ENCODE measurements around the gene FAM25G.
"Not testable (repeated sequence)": the region's sequence is repeated elsewhere in the genome, so short reads cannot be mapped to it uniquely, and the experiment has no call there.

Gene FAM25G

DNA sequence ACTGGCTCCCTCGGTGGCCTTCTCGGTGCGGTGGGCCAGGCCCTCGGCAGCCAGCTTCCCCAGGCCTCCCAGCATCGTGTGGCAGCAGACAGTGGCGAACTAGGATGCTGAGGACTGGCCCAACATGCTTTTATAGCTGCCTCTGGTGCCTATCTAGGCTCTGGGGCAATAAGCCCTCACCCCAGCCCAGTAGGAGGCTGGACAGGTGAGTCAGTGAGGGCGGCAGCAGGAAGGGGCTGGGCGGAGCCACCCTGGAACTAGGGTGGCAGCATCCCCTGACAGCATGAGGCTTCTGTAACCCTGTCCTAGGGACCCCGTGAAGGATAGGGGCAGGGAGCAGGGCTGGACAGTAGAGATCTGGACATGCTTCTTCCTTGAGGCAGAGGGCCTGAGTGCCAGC is at the start of gene FAM25G:
Gene FAM25G (minus strand): TSS at position 101 of the 400 bp plus-strand sequence. CDS start 26 bp downstream, at position 75.
- DNase-seq = not testable (repeated sequence)

DNA sequence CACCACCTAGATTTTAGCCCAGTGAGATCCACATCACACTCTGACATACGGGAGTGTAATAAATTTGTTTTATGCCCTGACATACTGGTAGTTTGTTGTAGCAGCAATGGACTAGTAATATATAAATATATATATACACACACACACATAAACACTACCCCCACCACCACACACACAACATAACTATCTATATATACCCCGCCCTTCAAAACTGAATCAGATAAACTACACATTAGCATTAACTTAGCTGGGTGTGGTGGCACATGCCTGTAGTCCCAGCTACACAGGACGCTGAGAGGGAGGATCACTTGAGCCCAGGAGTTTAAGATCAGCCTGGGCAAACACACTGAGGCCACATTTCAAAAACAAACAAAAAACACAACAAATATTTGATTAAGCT is 44.9 kb upstream of the FAM25G start:
- not testable (repeated sequence) for DNase-seq

DNA sequence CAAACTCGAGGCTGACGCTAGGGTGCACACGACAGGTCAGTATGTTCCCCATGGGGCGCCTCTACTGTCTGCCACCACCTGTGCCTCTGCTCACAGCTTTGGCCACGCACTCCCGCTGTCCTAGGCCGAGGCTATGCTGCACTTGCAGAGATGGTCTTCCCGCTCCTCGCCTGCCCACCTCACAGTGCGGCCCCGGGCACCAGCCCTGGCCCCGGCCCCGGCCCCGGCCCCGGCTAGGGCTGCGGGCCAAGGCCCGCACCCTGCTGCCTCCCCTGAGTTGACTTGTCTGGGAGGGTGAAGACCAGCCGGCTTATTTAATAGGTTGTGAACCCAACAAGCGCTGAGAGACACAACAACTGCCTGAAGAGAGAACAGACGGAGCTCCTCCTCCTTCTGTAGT is 32.0 kb upstream of the FAM25G start, which contains the start of gene AGAP9:
Gene AGAP9 (minus strand): TSS at position 164 of the 400 bp plus-strand sequence. CDS start 112 bp downstream, at position 52.
- not testable (repeated sequence) for DNase-seq

DNA sequence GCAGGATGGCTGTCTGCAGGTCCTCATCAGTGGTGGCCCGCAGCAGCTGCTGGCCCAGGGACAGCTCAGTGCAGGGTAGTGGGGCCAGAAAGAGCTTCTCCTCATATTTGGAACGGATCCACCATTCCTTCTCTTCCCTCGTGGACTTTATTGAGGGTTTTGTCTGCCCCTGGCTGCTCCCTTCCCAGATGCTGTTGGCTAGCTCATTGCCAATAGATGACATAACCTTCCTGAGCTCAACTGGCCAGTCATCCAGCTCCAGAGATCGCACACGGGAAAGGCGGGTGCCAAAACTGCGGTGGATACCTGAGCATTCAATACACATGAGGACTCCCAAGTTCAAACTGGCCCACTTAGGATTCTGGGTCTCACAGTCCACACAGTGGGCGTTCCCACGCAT is 10.8 kb upstream of the FAM25G start:
- DNase-seq = peak; percentile 8

DNA sequence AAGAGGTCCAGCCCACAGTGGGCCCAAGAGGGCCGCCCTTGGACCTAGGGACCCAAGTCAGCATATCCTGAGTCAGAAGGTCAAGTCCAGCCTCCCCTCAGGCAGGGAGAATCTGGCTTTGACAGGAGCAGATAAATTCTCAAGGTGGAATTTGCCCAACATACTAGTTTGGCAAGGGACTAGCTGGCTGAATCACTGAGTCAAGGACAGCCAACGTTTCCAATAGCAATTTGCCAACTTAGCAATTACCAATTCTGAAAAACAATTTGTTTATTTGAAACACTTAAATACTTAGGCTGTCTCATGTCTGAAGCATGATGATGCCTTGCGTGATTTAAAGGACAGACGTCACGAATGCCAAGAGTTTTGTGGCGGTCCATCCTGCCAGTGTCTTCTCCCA is 2.7 kb upstream of the FAM25G start:
- not testable (repeated sequence) for DNase-seq

DNA sequence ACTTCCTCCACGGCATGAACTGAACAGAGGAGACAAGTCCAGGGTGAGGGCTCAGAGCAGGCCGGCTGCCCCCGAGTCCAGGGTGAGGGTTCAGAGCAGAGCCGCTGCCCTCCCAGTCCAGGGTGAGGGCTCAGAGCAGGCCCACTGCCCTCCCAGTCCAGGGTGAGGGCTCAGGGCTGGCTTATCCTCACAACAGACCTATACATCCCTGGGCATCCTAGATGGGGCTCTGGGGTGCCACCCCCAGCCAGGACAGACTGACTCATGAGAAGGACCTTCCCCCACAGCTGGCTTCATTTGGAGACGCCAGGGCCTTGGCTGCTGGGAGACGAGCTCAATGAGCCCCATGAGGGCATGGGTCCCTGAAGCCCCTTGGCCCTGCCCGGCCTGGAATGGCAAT is 1.9 kb downstream of the FAM25G start:
- not testable (repeated sequence) for DNase-seq

DNA sequence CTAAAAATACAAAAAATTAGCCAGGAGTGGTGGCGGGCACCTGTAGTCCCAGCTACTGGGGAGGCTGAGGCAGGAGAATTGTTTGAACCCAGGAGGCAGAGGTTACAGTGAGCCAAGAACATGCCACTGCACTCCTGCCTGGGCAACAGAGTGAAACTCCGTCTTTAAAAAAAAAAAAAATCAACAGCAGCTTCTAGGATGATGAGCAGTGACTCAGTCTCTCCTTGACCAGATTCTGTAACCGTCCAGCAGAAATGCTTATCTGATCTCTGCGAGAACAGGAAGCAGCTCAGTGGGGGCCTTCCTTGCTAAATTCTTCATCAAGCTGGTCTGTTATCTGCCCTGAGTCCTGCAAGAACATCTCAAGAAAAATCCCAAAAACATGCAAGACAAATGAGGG is 5.6 kb downstream of the FAM25G start:
- peak; percentile 64 for DNase-seq

DNA sequence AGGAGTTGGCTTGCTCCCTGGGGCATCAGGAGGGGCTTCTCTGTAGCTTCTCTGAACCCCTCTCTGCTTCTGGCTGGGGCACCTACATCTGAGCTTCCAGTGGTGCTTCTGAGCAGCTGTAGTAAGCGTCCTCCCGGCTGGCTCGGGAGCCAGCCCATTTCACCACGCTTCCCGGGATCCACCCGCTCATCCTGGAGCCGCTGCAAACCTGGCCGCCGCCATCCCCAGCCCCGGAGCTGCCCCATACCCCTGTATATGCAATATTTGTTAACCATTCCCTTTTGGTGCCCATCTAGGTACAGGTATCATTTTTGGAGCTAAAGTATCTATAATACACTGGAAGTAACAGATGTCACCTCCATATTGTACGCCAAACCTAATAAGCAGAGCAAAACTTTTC is 6.7 kb downstream of the FAM25G start:
- DNase-seq = not testable (repeated sequence)

DNA sequence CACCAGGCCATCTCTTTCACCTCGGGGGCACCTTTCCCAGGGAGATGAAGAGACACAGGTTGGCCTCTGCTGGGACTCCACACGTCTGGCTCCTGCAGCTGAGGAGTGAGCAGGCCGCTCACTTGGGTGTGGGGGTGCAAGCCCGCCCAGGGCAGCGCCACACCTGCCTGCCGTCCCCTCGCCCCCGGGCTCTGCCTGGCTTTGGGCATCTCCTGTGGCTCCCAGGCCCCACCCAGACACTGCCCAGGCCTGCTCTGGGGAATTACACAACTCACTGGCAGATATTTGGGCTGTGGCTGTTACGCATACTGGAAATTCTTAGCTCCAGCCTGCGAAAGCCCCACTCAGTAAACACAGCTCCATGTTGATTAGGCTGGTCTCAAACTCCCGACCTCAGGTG is 7.6 kb downstream of the FAM25G start, which contains the start of gene ANXA8:
Gene ANXA8 (minus strand): TSS at position 193 of the 400 bp plus-strand sequence. CDS start 182 bp downstream, at position 11.
- DNase-seq = not testable (repeated sequence)

DNA sequence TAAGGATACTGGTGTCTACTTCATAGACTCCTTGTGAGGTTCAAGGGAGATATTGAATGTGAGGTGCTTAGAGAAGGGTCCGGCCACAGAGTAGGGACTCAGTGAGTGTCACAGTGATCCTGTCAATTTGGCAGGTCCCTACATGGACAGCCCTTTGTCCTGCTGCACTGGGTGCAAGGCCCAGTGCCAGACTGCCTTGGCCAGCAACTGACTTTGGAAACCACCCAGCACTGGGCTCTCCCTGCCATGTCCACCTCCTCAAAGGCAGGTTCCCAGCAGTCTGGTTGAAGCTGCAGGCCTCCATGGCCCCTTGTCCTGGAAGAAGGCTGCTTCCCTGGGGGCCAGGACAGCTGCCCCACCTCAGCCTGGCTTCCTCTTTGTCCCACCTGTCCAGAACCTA is 9.1 kb downstream of the FAM25G start:
- not testable (repeated sequence) for DNase-seq

DNA sequence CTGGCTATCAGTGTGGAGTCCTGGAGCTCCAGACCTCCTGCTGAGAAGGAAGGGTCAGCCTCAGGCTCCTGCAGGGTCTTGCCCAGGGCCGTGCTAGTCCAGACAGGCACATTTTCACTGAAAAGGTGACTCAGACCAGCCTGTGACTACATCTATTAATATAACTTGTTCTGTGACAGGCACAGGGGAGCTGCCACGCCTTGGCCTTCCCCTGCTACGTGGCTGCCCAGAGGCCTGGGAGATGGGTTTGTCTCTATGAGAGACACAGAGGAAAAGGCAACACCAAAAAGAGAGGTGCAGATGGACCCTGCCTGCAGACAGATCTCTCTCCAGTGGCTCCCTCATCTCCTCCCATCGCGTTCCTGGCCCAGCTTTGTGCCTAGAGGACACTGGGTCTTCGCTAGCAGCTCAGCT is 9.7 kb downstream of the FAM25G start:
- DNase-seq = not testable (repeated sequence)

DNA sequence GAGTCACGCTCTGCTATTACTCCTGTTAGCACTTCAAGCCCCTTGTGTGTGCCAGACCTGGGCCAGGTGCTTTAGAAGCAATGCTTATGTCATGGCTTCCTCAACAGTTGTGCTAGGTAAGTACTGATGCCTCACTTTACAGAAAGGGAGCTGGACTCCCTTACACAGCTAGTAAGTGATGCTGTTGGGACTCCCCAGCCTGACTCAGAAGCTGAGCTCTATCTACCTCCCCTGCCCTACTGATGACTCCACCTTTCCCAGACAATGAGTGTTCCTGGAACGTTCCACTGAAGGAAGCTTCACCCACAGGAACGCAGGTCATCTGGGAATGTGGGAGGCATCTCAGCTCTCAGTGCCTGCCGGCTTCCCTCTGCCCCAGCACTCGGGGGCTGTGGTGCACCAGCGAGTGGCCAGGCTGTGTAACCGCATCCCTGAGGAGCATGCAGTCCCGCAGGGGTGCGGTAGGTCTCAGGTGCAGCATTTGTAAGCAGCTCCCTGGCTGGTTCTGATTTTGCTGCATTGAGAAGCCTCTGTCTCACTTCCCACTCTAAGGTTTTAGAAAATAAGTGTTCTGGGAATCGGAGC is 10.2 kb downstream of the FAM25G start:
- peak; percentile 73 for DNase-seq

DNA sequence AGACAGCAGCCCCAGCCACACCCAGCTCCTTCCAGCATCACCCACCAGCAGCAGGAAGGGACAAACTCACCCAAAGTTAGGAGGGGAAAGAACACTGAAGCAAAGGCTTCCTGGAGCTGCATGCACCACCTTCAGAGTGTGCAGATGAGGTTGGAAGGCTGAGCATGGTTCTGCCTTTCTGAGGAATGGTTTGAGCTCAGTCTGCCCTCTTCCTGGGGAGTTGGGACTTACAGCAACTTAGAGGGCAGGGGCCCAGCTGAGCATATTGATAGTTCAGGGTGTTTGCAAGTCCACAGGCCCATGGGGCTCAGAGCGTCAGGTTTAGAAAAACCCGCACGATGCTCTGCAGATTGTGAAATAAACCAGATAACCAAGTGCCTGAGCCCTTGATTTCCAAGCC is 11.4 kb downstream of the FAM25G start:
- DNase-seq = not testable (repeated sequence)

DNA sequence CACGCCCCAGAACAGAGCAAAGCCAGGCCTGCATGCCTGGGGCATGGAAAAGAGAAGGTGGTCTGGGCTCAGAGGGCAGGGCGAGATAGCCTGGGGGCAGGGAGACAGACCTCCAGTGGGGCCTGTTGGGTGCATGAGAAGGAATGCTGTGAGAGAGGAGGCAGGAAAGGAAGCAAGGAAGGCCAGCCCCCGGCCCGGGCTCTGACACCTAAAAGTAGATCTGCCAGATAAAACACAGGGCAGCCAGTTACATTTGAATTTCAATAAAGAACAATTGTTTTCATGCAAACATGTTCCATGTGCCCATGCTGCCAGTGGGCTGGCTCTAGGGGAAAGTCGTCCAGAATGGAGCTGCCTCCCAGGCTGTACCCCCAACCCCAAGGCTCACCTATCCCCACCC is 13.4 kb downstream of the FAM25G start:
- not testable (repeated sequence) for DNase-seq

DNA sequence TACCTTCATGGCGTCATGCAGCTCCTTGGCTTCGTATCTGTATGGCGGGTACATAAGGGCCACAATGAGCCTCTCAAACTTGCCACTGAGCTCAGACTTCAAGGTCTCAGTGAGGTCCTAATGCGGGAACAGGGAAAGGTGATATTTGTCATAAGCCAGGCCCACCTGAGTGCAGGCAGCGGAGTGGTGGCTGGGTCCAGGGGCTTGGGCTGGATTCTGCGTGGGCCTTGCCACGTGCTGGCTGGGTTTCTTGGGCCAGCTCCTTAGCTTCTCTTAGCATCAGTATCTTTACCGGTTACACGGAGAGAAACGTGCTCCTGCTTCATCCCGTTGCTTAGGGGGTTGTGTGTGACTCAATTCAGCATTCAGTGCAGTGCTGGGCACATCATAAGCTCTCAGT is 14.4 kb downstream of the FAM25G start:
- not testable (repeated sequence) for DNase-seq

DNA sequence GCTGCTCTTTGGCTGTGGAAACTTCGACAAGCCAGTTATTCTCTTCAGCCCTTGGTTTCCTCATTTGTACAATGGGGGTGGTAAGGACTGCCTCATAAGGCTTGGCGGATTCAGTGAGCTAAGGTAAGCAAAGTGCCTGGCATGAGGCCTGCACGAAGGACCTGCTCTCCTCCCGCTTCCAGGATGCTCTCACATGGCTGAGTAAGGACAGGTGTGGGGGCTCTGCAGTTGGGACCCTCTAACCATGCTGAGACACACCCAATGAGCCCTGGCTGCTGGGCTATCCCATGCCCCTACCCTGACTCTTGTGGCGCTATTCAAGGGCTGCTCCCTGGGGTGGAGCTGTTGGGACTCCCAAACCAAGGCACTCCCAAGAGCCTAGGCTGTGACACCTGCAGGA is 16.4 kb downstream of the FAM25G start:
- DNase-seq = not testable (repeated sequence)

DNA sequence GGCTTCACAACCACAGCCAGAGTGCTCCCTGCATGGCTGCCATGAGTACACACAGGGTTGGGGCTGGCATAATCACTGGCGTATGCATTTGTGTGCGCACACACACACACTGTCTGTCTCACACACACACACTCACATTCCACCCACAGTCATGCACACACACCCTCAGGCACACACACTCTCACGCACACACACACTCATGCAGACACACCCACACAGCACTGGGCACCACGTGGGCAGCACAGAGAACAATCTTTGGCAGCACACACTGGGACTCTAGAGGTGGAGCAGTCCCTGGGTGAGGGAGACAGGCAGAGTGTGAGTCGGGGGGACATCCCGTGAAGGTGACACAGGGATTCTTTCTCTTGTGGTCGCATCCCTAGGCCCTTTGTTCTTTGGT is 18.0 kb downstream of the FAM25G start:
- not testable (repeated sequence) for DNase-seq

DNA sequence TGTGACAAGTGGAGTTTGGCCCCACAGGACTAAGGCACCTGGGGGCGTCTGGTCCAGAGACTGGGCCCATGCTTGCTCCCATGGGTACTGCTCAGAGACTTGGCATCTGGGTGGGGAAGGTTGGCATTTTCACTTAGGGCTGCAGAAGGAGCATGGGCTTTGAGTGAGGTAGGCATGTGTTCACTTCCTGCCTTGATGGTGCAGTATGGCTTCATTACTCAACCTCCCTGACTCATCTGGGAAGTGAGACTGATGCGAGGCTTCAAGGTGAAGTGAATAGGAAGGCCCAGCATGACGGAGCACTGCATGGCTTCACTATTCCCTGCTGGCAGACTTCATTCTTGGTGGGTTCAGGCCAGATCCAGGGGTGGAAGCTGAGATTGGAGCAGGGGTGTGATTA is 18.9 kb downstream of the FAM25G start:
- DNase-seq = not testable (repeated sequence)

DNA sequence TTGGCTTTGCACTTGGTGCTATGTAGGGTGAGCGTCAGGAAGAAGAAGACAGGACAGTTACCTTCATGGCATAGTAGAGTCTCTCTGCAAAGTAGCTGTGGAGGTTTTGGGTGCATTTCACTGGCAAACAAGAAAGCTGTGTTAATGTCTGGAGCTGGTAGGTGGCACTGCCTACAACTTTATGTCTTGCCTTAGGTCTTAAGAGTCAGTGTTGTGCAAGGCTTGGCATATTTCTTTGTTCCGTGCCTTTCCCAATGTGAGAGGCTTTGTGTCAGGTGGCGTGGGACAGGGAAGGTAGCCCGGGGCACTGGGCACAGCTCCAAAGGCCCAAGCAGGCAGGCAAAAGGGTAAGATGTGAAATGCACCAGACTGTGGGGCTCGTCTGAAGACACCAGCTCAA is 19.4 kb downstream of the FAM25G start:
- DNase-seq = not testable (repeated sequence)

DNA sequence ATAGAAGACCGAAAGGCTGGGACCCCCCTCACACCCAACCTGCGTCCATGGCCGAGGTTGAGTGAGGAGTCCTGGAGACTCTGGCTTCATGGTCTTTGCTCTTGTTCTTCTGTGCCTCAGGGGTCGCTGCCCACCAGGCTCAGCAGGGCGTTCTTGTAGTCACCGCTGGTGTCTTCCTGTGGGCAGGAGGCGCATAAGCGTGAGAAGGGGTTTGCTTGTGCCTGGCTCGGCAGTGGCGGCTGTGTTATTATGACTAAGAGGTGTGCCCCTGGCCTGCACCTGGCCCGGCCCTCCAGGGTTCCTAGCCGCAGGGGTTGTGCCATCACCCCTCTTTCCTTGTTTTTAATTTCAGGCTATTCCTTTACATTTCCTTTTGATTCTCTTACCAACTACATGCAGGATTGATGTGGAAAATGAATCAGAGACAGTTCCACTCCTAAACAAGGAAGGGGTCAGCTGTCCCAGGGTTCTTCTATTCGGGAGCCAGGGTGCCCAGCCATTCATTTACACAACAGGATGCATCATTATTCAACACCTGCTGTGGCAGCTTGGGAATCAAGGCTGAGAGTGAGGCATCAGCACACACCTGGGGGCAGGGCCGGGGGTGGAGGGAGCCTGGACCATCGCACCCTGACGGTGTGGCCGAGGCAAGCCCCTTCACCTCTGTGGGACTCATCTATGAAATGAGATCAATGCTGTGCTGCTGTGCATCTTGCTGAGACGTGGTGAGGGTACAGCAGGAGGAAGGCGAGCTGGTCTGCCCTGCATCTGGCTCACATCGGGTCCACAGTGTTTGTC is 22.6 kb downstream of the FAM25G start:
- not testable (repeated sequence) for DNase-seq

DNA sequence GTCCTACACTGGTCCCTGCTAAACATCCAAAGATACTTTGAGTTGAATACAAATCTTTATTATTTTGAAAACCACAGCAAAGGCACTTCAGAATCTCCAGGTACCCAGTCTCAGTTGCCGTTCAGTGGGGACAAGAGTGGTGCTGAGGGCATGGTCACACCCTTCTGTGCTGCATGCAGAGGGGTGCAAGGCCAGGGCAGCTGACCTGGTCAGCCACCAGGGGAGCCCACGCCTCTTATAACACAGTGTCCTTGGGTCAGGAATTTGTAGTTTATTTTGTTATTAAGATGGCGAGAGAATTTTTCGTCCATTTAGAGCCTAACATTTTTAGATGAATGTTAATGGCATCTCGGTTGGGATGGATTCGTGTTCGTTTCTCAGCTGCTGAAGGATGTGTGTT is 23.5 kb downstream of the FAM25G start:
- DNase-seq = not testable (repeated sequence)

DNA sequence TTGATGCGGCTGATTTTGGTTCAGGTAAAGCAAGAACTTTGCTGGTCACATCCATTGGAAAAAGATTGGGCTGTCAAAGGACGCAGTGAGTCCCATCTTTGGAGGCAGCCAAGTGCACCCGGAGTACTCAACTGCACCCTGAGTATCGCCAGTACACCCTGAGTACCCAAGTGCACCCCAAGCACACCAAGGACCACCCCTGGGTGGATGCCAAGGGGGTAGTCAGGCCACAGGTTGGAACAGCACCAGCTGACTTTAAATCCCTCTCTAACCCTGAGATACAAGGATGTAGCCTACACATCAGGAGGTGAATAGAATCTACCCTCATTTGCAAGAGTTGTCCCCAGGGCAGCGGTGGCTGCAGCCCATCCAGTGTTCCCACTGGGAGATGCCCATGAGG is 24.0 kb downstream of the FAM25G start:
- DNase-seq = not testable (repeated sequence)

DNA sequence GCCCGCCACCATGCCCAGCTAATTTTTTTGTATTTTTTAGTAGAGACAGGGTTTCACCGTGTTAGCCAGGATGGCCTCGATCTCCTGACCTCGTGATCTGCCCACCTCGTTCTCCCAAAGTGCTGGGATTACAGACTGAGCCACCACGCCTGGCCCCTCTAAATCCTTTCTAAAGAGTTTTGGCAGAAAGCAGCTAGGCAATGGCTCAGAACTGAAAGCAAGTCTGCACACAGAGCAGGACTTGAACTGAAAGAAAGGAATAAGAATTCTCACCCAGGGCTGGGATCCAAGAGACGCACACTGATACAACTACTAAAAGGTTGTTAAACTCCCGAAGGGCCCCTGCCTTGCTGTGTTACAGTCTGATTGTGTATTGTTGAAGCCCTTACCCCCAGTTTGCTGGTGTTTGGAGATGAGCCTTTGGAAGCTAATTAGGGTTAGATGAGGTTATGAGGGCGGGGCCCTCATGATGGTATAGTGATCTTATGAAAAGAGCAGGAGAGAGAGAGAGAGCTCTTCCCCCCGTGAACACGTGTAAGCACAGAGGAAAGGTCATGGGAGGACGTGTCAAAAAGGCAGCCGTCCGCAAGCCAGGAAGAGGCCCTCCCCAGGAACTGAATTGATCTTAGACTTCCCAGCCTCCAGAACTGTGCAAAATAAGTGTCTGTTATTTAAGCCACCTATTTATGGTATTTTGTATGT is 26.1 kb downstream of the FAM25G start:
- DNase-seq = not testable (repeated sequence)
